GM12875 (cell line): ENCODE results near the gene CFL1.

Experiments used
- H3K4me3 ChIP-seq: one replicate; pipeline ENCODE4 v1.5.1; 2011; ENCODE audit warnings: low read depth, low read length, control low read depth
- CTCF ChIP-seq: IDR thresholded peaks from 2 replicates; pipeline ENCODE4 v1.5.1; 2011; ENCODE audit warnings: low read depth, mild to moderate bottlenecking, control low read depth, inconsistent platforms, low read length, moderate library complexity, borderline replicate concordance; ENCODE audit not compliant: insufficient read depth

The CFL1 gene

GRCh38 chr11:65858681-65859087 lies 704 bp upstream of the CFL1 start:
- TF ChIP-seq CTCF = no peak
- H3K4me3 ChIP-seq = peak overlapping the region; percentile 93

DNA sequence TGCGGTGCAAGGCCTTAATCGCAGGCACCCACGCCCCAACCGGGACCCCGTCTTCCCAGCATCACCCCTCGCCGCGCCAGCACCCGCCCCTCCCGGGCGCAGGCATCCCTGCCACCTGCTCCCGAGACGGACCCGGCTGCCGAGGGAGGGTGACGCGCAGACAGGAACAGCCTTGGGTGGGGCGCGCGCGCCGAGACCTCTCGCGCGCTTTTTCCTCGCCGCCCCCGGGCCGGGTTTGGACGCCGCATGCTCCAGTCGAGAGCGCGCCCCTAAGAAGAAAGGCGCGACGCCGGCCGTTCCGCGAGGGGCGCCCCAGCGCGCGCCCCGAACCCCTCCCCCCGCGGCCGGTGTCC lies 504 bp downstream of the CFL1 start:
- peak overlapping the region; percentile 93 for H3K4me3 ChIP-seq
- TF ChIP-seq CTCF = no peak

DNA sequence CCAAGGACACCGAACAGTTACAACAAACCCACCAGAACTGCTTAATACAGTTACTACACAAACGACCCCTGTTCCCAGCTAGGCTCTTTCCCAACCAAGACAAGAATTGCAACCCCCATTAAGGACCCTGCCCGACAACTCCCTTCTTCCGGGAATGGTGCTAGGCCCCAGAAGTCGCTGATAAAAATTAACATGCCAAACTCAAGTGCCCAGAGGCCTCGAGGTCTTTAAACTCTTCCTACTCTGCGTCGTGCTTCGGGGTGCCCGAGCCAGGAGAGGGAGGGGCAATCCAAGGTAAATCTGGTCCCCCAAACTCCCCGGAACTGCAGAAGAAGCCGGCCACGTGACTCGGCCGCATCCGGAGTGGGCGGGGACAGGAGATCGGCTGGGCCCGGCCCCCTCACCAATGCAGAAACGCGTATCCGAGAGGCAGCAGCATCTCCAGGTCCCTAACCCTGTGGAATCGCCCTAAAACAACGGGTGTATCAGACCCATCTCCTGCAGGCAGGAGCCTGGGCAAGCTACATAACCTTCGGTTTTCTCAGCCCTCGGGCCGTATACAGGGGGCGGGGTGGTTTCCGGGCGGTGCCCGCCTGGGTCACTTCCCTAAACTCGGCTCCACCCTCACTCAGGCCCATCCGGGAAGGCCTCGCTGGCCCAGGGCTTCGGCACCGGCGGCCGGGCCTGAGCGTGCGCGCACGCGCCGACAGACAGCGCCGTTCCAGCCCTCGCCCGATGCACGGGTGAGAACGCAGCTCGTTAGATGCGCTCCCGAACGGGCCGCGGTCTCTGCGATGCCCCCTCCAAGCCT lies 1.1 kb downstream of the CFL1 start:
- TF ChIP-seq CTCF = no peak
- H3K4me3 ChIP-seq = peak overlapping the region; percentile 93

DNA sequence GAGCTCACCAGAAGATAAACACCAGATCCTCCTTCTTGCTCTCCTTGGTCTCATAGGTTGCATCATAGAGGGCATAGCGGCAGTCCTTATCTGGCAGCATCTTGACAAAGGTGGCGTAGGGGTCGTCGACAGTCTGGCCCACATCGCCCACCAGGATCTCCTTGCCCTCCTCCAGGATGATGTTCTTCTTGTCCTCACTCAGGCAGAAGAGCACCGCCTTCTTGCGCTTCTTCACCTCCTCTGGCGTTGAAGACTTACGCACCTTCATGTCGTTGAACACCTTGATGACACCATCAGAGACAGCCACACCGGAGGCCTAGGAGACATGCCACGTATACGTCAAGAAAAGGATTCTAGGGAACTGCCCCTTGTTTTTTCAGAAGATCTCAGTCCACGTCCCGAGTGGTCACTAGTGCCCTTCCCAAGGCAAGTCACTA lies 2.0 kb downstream of the CFL1 start:
- H3K4me3 ChIP-seq = peak overlapping the region; percentile 93
- TF ChIP-seq CTCF = no peak

GRCh38 chr11:65854852-65855837 lies 2.8 kb downstream of the CFL1 start:
- H3K4me3 ChIP-seq = no peak overlapping the region

GRCh38 chr11:65854161-65854592 lies 3.8 kb downstream of the CFL1 start:
- no peak for TF ChIP-seq CTCF
- H3K4me3 ChIP-seq = no peak overlapping the region

More at GRCh38 chr11:65854852-65855837, 2.8 kb downstream of the CFL1 start:
- TF ChIP-seq CTCF = no peak
